Loucy (cell line): ENCODE results near the gene DACH1.

Experiments
- H2AFZ ChIP-seq: fragments of 200-600 bp; sonication (generic); 2 replicates; pipeline ENCODE4 v1.6.0; 2016; ENCODE audit warnings: antibody characterized with exemption, mild to moderate bottlenecking, low read length, moderate library complexity
- H3F3A ChIP-seq: fragments of 200-600 bp; 2 replicates; pipeline ENCODE4 v1.6.0; 2016; ENCODE audit warnings: antibody characterized with exemption, low read depth, mild to moderate bottlenecking
- H3K27me3 ChIP-seq: fragments of 200-600 bp; sonication (generic); 2 replicates; pipeline ENCODE4 v1.6.1; 2014; ENCODE audit warnings: low read length, mild to moderate bottlenecking; ENCODE audit not compliant: insufficient read depth, poor library complexity, severe bottlenecking
- H3K36me3 ChIP-seq: fragments of 200-600 bp; sonication (generic); 2 replicates; pipeline ENCODE4 v1.6.1; 2016; ENCODE audit warnings: low read length; ENCODE audit not compliant: insufficient read depth
- H3K4me1 ChIP-seq: fragments of 200-600 bp; sonication (generic); 2 replicates; pipeline ENCODE4 v1.5.1; 2014; ENCODE audit warnings: low read length, mild to moderate bottlenecking; ENCODE audit not compliant: insufficient read depth, poor library complexity, severe bottlenecking
- H3K4me2 ChIP-seq: fragments of 200-600 bp; sonication (generic); 2 replicates; pipeline ENCODE4 v1.6.0; 2014; ENCODE audit warnings: antibody characterized with exemption, low read length, low read depth, mild to moderate bottlenecking; ENCODE audit not compliant: poor library complexity, severe bottlenecking
- H3K4me3 ChIP-seq: fragments of 200-600 bp; sonication (generic); 2 replicates; pipeline ENCODE4 v1.5.1; 2014; ENCODE audit warnings: low read length, mild to moderate bottlenecking, mixed read lengths; ENCODE audit not compliant: poor library complexity, severe bottlenecking
- H3K79me2 ChIP-seq: fragments of 200-600 bp; sonication (generic); 2 replicates; pipeline ENCODE4 v1.6.1; 2014; ENCODE audit warnings: low read length; ENCODE audit not compliant: insufficient read depth
- H3K9ac ChIP-seq: fragments of 200-600 bp; sonication (generic); 2 replicates; pipeline ENCODE4 v1.6.0; 2014; ENCODE audit warnings: mild to moderate bottlenecking, low read depth, low read length, moderate library complexity; ENCODE audit not compliant: poor library complexity, severe bottlenecking
- H3K9me2 ChIP-seq: fragments of 200-600 bp; sonication (generic); replicated peaks from 2 replicates; pipeline ENCODE4 v1.6.1; 2016; ENCODE audit warnings: low read depth, low read length, mixed read lengths
- H3K9me3 ChIP-seq: fragments of 200-600 bp; sonication (generic); 2 replicates; pipeline ENCODE4 v1.6.1; 2014; ENCODE audit warnings: mild to moderate bottlenecking, antibody characterized with exemption, low read length, low read depth; ENCODE audit not compliant: insufficient read depth
- H4K20me1 ChIP-seq: fragments of 200-600 bp; sonication (generic); 2 replicates; pipeline ENCODE4 v1.6.0; 2014; ENCODE audit warnings: antibody characterized with exemption, low read length, mild to moderate bottlenecking; ENCODE audit not compliant: insufficient read depth, poor library complexity, severe bottlenecking
- EZH2phosphoT487 ChIP-seq: fragments of 200-600 bp; IDR thresholded peaks from 2 replicates; pipeline ENCODE4 v1.6.1; 2018; ENCODE audit warnings: antibody characterized with exemption, mild to moderate bottlenecking, moderate library complexity, borderline replicate concordance
- TF ChIP-seq, protein P1 (sequence below): fragments of 200-600 bp; sonication (generic); conservative IDR thresholded peaks from 2 replicates; pipeline ENCODE4 v1.5.1; 2014; ENCODE audit warnings: mild to moderate bottlenecking, antibody characterized with exemption, low read length

The DACH1 gene

DNA sequence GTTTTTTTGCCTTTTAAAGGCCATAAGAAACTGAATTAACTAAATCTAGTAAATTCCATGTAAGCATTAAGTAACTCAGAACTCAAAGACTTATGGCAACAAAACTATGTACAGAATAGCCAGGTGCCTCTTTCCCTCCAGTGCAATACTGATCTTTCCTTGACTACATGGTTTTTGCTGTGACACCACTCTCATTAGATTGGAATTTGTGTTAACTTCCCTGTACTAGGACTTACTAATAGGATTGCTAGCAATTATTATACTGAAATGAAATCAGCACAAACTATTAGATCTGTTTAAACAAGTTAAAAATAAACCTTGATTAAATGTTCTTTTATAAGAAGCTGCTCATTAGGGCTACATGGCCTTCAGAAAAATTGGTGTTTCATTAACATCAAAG, 96.3 kb downstream of the DACH1 start:
- Histone ChIP-seq H4K20me1 (no peaks in the 10 kb centered on the region), H3K4me1 (peaks cover 11% of the 10 kb centered on the region), H3K4me3 (no peak overlapping the region), H3K36me3 (no peaks in the 10 kb centered on the region), H3K79me2 (no peaks in the 10 kb centered on the region), H3K9me2 (no peaks in the 10 kb centered on the region), H3K27me3 (no peaks in the 10 kb centered on the region), H3F3A (no peaks in the 10 kb centered on the region), H3K4me2 (no peak overlapping the region), H2AFZ (no peak overlapping the region), H3K9ac (no peak overlapping the region), H3K9me3 (no peaks in the 10 kb centered on the region)
- TF ChIP-seq, protein P1, sequence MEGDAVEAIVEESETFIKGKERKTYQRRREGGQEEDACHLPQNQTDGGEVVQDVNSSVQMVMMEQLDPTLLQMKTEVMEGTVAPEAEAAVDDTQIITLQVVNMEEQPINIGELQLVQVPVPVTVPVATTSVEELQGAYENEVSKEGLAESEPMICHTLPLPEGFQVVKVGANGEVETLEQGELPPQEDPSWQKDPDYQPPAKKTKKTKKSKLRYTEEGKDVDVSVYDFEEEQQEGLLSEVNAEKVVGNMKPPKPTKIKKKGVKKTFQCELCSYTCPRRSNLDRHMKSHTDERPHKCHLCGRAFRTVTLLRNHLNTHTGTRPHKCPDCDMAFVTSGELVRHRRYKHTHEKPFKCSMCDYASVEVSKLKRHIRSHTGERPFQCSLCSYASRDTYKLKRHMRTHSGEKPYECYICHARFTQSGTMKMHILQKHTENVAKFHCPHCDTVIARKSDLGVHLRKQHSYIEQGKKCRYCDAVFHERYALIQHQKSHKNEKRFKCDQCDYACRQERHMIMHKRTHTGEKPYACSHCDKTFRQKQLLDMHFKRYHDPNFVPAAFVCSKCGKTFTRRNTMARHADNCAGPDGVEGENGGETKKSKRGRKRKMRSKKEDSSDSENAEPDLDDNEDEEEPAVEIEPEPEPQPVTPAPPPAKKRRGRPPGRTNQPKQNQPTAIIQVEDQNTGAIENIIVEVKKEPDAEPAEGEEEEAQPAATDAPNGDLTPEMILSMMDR: no peak
- no peak for TF ChIP-seq EZH2phosphoT487

DNA sequence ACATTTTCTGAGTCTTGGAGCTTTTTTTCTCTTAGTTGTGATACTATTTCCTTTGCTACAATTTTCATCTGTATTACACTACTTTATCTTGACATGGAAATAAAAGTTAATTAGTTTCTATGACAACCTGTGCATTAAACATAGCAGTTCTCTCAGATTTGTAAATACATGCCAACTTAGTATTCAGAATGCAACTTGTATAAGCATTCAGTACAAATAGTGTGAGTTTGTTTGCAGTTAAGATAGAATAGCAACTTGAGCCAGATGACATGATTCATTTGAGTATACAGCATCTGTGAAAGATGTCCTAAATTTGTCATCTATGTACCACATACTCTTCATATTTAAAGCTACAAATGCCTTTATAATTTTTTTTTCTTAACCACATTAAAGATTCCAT, 98.1 kb downstream of the DACH1 start:
- Histone ChIP-seq H3K36me3 (no peaks in the 10 kb centered on the region), H3K4me1 (peaks cover 4% of the 10 kb centered on the region), H3K9ac (no peak overlapping the region), H3K9me2 (no peaks in the 10 kb centered on the region), H3K9me3 (no peaks in the 10 kb centered on the region), H2AFZ (no peak overlapping the region), H3K4me2 (no peak overlapping the region), H3F3A (no peaks in the 10 kb centered on the region), H3K27me3 (no peaks in the 10 kb centered on the region), H4K20me1 (no peaks in the 10 kb centered on the region), H3K4me3 (no peak overlapping the region), H3K79me2 (no peaks in the 10 kb centered on the region)
- no peak for TF ChIP-seq EZH2phosphoT487
- TF ChIP-seq, protein P1: no peak

DNA sequence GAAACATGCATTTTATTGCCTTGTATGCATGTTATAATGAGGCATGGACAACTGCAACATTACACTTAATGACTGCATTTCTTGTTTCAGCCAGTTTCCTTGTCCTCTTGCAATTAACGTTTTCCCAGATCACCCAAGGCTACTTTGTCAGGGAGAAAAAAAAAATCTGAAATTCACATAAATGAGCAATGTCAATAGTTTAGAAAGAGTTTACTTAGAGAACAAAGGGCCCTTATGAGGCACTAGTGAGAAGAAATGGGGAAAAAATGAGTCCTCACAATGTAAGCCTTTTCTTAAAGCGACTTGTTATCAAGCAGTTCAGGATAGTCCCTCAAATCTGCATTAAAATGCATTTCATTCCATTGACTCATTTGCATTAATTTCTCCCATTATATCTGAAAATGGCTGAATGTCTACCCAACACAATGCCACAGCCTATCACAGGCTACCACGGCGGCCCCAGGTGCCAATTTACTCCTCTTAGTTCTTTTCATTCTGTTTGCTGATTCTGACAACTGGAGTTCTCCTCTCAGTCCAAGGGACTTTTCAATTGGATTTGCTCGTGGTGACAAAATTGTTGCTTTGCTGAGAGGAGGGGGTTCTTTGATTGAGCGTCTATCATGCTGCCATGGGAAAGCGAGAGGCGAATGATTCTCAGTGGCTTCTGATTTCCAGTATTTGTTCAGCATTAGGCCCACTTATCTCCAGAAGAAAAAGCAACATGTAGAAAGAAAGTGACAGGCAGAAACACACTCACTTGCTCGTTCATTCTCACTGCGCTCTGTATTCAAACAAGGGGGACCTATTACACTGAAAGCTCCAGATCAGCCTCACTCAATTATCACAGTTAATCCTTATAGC, 107.1 kb downstream of the DACH1 start:
- Histone ChIP-seq H3F3A (no peaks in the 10 kb centered on the region), H3K79me2 (no peaks in the 10 kb centered on the region), H3K9ac (no peak overlapping the region), H4K20me1 (no peaks in the 10 kb centered on the region), H3K4me3 (no peak overlapping the region), H3K36me3 (no peaks in the 10 kb centered on the region), H3K27me3 (no peaks in the 10 kb centered on the region), H2AFZ (no peak overlapping the region), H3K4me1 (no peaks in the 10 kb centered on the region), H3K9me3 (no peaks in the 10 kb centered on the region), H3K4me2 (no peak overlapping the region), H3K9me2 (no peaks in the 10 kb centered on the region)
- TF ChIP-seq, protein P1: no peak
- TF ChIP-seq EZH2phosphoT487: no peak
